ENCODE data around the gene AOAH.

- TF ChIP-seq CTCF (conservative IDR thresholded peaks at IDR 0.05; ENCODE audit: low read depth, low read length) (no peak), EZH2 (IDR thresholded peaks at IDR 0.05; ENCODE audit: borderline replicate concordance, low read depth, low read length, poor library complexity, severe bottlenecking) (no peak)
Observed at GRCh38 chr7:36583318-36583717, 141.0 kb downstream of the AOAH start.
